GM18502 (cell line): ENCODE results near the gene LEFTY1.
"Not testable (repeated sequence)": the region's sequence is repeated elsewhere in the genome, so short reads cannot be mapped to it uniquely, and the experiment has no call there.

Experiments used
- ATAC-seq: cut with Tn5 transposase; IDR thresholded peaks from one replicate; pipeline ENCODE4 v1.9.1; 2021; ENCODE audit warnings: mild to moderate bottlenecking; ENCODE audit not compliant: unreplicated experiment, poor library complexity

The LEFTY1 gene

DNA sequence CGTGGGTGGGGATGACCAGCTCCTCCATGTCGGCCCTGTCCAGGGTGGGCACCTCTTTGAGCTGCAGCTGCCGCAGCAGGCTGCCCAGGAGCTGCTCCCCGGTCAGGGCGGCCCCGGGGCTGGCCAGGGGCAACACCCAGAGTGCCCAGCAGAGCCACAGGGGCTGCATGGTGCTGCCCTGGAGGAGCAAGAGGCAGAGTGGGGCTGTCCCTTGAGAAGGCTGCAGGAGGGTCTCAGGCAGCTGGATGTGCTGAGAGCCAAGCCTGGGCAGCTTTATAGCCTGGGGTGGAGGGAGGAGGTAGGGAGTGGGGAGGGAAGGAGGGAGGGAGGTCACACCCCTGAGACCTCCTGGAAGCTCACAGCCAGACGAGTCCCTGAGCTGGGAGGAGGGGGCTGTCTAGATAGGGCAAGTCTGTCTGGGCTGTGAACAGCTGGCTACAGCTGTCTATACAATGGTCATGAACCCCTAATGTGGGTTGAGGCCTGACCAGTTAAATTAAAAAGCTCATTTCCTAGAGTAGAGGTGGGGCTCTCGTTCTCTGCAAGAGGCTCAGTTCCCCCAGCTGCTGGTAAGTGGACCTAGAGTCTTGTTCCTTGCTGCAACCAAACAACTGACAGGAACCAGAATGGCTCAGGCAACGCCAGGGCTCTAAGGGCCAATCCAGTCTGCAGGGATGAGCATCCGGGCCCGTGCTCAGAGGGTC, at the start of gene LEFTY1:
Gene LEFTY1 (minus strand): TSS at position 249 of the 704 bp plus-strand sequence. CDS start 80 bp downstream, at position 169.
- no peak for ATAC-seq

- ATAC-seq, result no peak
Measured at GRCh38 chr1:225937048-225937968, 48.4 kb upstream of the LEFTY1 start.

DNA sequence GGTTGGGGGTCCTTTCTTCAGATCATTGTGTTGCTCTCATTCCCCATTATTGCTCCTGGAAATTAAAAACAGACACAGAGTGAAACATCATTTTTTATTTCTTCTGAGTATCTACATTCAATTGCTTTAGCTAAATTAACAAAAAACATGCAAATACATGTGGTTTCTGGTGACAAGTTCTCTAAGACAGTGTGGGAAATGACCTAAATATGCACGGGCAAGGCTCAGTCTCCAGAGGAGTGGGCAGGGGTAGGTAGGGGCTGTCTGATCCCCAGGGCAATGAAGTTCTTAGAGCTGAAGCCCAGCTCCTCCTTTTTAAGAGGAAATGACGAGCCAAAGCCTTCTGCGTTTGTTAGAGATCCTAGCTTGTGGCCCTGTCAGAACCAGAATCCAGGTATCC, 47.6 kb upstream of the LEFTY1 start:
- ATAC-seq, result no peak

DNA sequence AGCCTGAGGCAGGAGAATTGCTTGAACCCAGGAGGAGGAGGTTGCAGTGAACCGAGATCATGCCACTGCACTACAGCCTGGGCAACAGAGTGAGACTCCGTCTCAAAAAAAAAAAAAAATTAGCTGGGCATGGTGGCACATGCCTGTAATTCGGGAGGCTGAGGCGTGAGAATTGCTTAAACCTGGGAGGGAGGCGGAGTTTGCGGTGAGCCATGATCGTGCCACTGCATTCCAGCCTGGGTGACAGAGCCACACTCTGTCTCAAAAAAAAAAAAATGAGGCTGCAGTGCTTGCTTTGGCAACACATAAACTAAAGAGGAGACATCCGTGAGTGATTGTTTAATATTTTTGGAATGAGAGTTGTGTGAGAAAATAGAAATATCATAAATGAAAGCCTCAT, 47.1 kb upstream of the LEFTY1 start:
- not testable (repeated sequence) for ATAC-seq

DNA sequence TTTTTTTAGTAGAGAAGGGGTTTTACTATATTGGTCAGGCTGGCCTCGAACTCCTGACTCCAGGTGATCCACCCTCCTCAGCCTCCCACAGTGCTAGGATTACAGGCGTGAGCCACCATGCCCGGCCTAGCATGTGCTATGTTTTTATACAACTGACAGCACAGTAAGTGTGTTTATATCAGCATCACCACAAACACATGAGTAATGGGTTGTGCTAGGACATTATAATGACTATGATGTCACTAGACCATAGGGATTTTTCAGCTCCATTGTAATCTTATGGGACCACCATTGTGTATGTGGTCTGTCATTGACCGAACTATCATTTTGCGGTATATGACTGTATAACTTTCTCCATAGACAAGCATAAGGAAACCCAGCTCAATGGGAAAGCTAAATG, 45.8 kb upstream of the LEFTY1 start:
- ATAC-seq, result no peak

GRCh38 chr1:225933072-225933471, 44.1 kb upstream of the LEFTY1 start:
- no peak for ATAC-seq

- no peak for ATAC-seq
Measured at GRCh38 chr1:225931270-225932136, 42.6 kb upstream of the LEFTY1 start.

DNA sequence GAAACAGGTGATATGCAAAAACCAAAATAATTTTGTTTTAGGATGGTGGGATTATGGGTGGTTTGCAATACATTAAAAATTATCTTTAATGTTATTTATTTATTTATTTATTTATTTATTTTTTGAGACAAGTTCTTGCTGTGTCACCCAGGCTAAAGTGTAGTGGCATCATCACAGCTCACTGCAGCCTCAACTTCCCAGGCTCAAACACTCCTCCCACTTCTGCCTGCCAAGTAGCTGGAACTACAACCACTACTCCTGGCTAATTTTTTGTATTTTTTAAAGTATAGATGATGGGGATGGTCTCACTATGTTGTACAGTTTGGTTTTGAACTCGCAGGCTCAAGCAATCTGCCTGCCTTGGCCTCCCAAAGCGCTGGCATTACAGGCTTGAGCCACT, 41.6 kb upstream of the LEFTY1 start:
- no peak for ATAC-seq

DNA sequence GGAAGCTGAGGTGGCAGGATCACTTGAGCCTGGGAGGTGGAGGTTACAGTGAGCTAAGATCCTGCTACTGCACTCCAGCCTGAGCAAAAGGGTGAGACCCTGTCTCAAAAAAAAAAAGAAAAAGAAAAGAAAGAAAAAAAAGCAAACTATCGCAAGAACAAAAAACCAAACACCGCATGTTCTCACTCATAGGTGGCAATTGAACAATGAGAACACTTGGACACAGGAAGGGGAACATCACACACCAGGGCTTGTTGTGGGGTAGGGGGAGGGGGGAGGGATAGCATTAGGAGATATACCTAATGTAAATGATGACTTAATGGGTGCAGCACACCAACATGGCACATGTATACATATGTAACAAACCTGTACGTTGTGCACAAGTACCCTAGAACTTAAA, 40.5 kb upstream of the LEFTY1 start:
- ATAC-seq, result not testable (repeated sequence)

DNA sequence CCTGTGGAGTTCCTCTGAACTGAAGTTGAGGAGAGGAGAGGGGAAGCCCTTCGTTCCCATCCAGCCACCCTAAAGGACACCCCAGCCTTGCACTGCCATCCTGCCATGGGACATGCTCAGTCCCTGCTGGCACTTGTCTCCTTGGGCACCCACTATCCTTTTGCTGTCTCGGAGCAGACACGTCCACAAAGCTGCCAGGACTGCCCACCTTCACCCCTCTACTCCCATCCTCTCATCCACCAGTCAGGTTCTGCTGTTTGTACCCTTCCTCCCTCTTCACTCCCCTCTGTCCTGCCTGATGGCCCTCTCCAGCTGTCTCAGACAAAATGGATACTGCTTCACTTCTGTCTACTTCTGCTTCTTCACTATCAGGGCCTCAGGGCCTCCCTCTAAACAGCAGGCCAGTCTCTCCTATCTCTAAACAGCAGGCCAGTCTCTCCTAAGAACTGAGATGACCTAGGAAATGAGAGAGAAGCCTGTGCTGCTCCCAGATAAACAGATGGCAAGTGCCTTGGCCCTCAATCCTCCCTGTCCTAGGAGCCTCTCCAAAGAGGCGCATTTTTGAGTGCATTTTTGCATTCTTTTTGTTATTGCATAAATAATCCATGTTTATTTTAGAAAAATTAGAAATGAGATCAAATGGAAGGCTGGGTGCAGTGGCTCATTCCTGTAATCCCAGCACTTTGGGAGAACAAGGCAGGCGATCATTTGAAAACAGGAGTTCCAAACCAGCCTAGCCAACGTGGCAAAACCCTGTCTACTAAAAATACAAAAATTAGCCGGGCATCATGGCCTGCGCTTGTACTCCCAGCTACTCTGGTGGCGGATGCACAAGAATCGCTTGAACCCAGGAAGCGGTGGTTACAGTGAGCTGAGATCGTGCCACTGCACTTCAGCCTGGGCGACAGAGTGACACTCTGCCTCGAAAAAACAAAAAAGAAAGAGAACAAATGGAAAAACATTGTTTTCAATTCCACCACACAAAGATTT, 39.5 kb upstream of the LEFTY1 start:
- no peak for ATAC-seq

- no peak for ATAC-seq
Measured at GRCh38 chr1:225926551-225927113, 37.7 kb upstream of the LEFTY1 start.

- peak; percentile 98 for ATAC-seq
Measured at GRCh38 chr1:225923692-225924555, 35.0 kb upstream of the LEFTY1 start, which contains the start of gene PYCR2. Gene PYCR2 (minus strand): TSS chr1:225924250. CDS start chr1:225924110, 140 bp downstream.

DNA sequence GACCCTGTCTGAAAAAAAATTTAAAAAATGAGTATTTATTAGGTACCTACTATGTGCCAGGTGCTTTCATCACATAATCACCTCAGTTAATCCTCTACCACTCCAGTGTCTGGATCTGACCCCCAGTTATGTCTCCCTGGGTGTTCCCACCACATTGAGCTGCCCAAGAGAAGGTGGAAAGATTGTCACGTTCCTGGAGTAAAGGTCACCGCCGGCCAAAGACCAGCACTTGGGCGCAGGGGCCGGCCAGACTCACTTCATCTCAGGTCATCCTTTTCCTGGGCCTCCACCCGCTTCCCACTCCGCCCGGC, 34.4 kb upstream of the LEFTY1 start:
- ATAC-seq, result no peak

DNA sequence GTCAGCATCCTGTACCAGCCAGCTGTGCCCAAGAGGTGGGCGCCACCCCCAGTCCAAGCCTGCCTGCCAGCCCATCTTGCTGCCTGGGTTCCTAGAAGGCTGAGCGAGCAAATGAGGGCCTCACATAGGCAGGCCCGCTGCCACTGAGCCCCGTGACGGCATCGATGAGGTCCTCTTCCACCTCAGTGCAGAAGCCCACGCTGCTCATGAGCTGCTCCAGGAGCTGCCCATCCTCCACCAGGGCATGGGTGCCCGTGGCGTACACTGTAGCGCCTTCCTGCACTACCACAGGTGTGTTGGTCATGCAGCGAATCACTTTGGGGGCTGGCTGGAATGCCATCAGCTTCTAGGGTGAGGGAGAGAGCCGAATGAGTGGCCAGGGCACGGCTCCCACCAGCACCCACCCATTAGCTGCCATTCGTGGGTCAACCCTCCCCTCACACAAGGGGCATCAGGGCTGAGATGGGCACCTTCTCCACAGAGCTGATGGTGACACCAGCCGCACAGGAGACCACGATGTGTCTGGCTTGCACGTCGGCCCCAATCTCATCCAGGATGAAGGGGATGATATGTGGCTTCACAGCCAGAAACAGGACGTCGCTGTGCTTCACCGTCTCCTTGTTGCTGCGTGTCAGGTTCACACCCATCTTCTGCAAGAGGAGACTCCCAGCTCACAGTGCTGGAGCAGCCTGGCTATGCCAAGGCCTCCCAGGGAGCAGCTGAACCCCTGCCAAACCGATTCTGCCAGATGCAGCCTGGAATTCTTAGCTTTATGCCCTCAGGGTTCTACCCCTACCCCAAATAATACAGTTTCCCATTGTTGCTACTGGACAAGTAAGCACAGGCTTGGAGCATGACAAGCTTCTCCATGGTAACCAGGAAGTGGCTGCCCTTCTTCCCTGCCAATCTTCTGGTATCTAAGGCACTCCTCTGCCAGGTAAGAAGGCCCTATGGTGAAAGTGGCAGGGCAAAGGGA, 33.1 kb upstream of the LEFTY1 start:
- no peak for ATAC-seq

- ATAC-seq, result no peak
Measured at GRCh38 chr1:225919906-225920305, 31.0 kb upstream of the LEFTY1 start.

GRCh38 chr1:225918280-225918679, 29.3 kb upstream of the LEFTY1 start:
- ATAC-seq, result no peak

DNA sequence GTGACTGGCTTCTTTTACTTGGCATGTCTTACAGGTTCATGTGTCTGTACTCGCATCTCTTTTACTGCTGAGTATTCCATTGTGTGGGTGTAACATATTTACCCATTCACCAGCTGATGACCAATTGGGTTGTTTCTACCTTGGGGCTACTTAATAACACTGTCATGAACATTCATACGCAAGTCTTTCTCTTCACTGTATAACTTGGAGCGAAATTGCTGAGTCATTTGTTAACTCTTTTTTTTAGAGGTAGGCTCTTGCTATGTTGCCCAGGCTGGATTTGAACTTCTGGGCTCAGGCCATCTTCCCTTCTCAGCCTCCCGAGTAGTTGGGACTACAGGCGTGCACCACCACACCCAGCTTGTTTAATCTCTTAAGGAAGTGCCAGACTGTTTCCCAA, 28.6 kb upstream of the LEFTY1 start:
- no peak for ATAC-seq
